ENCODE results near the gene SRPRB.

Gene SRPRB

GRCh38 chr3:133781570-133781969 is 24.0 kb upstream of the SRPRB start:
- Histone ChIP-seq H3K79me2 (ENCODE audit: low read length) (no peaks in the 10 kb centered on the region), H3K9me3 (ENCODE audit: insufficient read depth, low read length) (no peaks in the 10 kb centered on the region), H3K4me1 (ENCODE audit: low read length) (no peaks in the 10 kb centered on the region), H4K20me1 (ENCODE audit: insufficient read depth, low read length) (no peaks in the 10 kb centered on the region), H2AFZ (ENCODE audit: low read depth, low read length) (no peak overlapping the region), H3K27ac (ENCODE audit: low read length) (no peak overlapping the region), H3K36me3 (replicated peaks; ENCODE audit: low read depth, low read length) (no peaks in the 10 kb centered on the region), H3K9ac (ENCODE audit: low read length) (no peak overlapping the region), H3K27me3 (ENCODE audit: low read depth, low read length) (peaks cover 15% of the 10 kb centered on the region; the same call in 1 of the 2 replicates), H3K4me2 (ENCODE audit: low read length) (no peak overlapping the region), H3K4me3 (ENCODE audit: low read length) (no peak overlapping the region)
- TF ChIP-seq, protein P1, sequence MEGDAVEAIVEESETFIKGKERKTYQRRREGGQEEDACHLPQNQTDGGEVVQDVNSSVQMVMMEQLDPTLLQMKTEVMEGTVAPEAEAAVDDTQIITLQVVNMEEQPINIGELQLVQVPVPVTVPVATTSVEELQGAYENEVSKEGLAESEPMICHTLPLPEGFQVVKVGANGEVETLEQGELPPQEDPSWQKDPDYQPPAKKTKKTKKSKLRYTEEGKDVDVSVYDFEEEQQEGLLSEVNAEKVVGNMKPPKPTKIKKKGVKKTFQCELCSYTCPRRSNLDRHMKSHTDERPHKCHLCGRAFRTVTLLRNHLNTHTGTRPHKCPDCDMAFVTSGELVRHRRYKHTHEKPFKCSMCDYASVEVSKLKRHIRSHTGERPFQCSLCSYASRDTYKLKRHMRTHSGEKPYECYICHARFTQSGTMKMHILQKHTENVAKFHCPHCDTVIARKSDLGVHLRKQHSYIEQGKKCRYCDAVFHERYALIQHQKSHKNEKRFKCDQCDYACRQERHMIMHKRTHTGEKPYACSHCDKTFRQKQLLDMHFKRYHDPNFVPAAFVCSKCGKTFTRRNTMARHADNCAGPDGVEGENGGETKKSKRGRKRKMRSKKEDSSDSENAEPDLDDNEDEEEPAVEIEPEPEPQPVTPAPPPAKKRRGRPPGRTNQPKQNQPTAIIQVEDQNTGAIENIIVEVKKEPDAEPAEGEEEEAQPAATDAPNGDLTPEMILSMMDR (IDR thresholded peaks at IDR 0.05; ENCODE audit: low read depth, low read length) = no peak
- no peak for TF ChIP-seq EZH2phosphoT487 (IDR thresholded peaks at IDR 0.05; ENCODE audit: low read depth)

DNA sequence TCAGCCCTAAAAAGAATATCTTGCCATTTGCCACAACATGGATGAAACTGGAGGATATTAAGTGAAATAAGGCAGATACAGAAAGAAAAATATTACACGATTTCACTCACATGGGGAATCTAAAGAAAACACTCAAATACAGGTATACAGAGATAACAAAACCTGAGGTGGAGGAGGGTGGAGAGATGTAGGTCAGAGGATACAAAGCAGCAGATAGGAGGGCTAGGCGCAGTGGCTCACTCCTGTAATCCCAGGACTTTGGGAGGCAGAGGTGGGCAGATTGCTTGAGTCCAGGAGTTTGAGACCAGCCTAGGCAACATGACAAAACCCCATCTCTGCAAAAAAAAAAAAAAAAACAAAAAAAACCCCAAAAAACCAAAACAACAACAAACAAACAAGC is 23.2 kb upstream of the SRPRB start:
- no peak overlapping the region for H3K4me3 ChIP-seq (ENCODE audit: low read length)
- no peaks in the 10 kb centered on the region for H3K4me1 ChIP-seq (ENCODE audit: low read length)
- H2AFZ ChIP-seq (ENCODE audit: low read depth, low read length) = no peak overlapping the region
- H3K9me3 ChIP-seq (ENCODE audit: insufficient read depth, low read length) = no peaks in the 10 kb centered on the region
- no peaks in the 10 kb centered on the region for H3K36me3 ChIP-seq (replicated peaks; ENCODE audit: low read depth, low read length)
- no peaks in the 10 kb centered on the region for H3K79me2 ChIP-seq (ENCODE audit: low read length)
- H3K9ac ChIP-seq (ENCODE audit: low read length) = no peak overlapping the region
- H3K27me3 ChIP-seq (ENCODE audit: low read depth, low read length) = peaks cover 15% of the 10 kb centered on the region; the same call in 1 of the 2 replicates
- no peak for TF ChIP-seq EZH2phosphoT487 (IDR thresholded peaks at IDR 0.05; ENCODE audit: low read depth)
- TF ChIP-seq, protein P1 (IDR thresholded peaks at IDR 0.05; ENCODE audit: low read depth, low read length) = no peak
- no peak overlapping the region for H3K27ac ChIP-seq (ENCODE audit: low read length)
- H3K4me2 ChIP-seq (ENCODE audit: low read length) = no peak overlapping the region
- H4K20me1 ChIP-seq (ENCODE audit: insufficient read depth, low read length) = no peaks in the 10 kb centered on the region

- H3K4me2 ChIP-seq (ENCODE audit: low read length) = no peak overlapping the region
- H3K79me2 ChIP-seq (ENCODE audit: low read length) = no peaks in the 10 kb centered on the region
- H3K27ac ChIP-seq (ENCODE audit: low read length) = no peak overlapping the region
- H3K4me3 ChIP-seq (ENCODE audit: low read length) = no peak overlapping the region
- H3K4me1 ChIP-seq (ENCODE audit: low read length) = no peaks in the 10 kb centered on the region
- no peaks in the 10 kb centered on the region for H3K36me3 ChIP-seq (replicated peaks; ENCODE audit: low read depth, low read length)
- H3K9me3 ChIP-seq (ENCODE audit: insufficient read depth, low read length) = no peaks in the 10 kb centered on the region
- H3K9ac ChIP-seq (ENCODE audit: low read length) = no peak overlapping the region
- no peaks in the 10 kb centered on the region for H4K20me1 ChIP-seq (ENCODE audit: insufficient read depth, low read length)
- 0 out of 2 replicates have a peak, but pooled peaks cover 8% of the 10 kb centered on the region for H3K27me3 ChIP-seq (ENCODE audit: low read depth, low read length)
- TF ChIP-seq EZH2phosphoT487 (IDR thresholded peaks at IDR 0.05; ENCODE audit: low read depth) = no peak
- TF ChIP-seq, protein P1 (IDR thresholded peaks at IDR 0.05; ENCODE audit: low read depth, low read length) = no peak
- no peak overlapping the region for H2AFZ ChIP-seq (ENCODE audit: low read depth, low read length)
These were observed 21.9 kb upstream of the SRPRB start for GRCh38 chr3:133783762-133784161.

GRCh38 chr3:133788024-133788423 is 17.6 kb upstream of the SRPRB start:
- H3K36me3 ChIP-seq (replicated peaks; ENCODE audit: low read depth, low read length) = no peaks in the 10 kb centered on the region
- H4K20me1 ChIP-seq (ENCODE audit: insufficient read depth, low read length) = no peaks in the 10 kb centered on the region
- H3K27me3 ChIP-seq (ENCODE audit: low read depth, low read length) = no peaks in the 10 kb centered on the region
- peaks cover 15% of the 10 kb centered on the region for H3K9me3 ChIP-seq (ENCODE audit: insufficient read depth, low read length)
- no peak overlapping the region for H2AFZ ChIP-seq (ENCODE audit: low read depth, low read length)
- H3K9ac ChIP-seq (ENCODE audit: low read length) = no peak overlapping the region
- H3K4me2 ChIP-seq (ENCODE audit: low read length) = no peak overlapping the region
- H3K4me1 ChIP-seq (ENCODE audit: low read length) = no peaks in the 10 kb centered on the region
- no peak overlapping the region for H3K4me3 ChIP-seq (ENCODE audit: low read length)
- no peak overlapping the region for H3K27ac ChIP-seq (ENCODE audit: low read length)
- TF ChIP-seq EZH2phosphoT487 (IDR thresholded peaks at IDR 0.05; ENCODE audit: low read depth) = no peak
- H3K79me2 ChIP-seq (ENCODE audit: low read length) = no peaks in the 10 kb centered on the region

Data from OCI-LY3 (cell line).